Epithelial cell of esophagus (primary cell): ENCODE data around the gene CFAP251.
A peak's percentile ranks its signal among the peaks of the same experiment; 100 is the strongest.
"Not testable (repeated sequence)": the region's sequence is repeated elsewhere in the genome, so short reads cannot be mapped to it uniquely, and the experiment has no call there.

Experiments
- DNase-seq: peaks from one replicate; pipeline ENCODE4 v3.0.0; 2010; ENCODE audit warnings: low read depth
- H3K4me3 ChIP-seq: 2 replicates; pipeline ENCODE4 v1.5.1; 2011; ENCODE audit warnings: mild to moderate bottlenecking, low read length, control low read depth
- CTCF ChIP-seq: IDR thresholded peaks from 2 replicates; pipeline ENCODE4 v1.5.1; 2011; ENCODE audit warnings: low read depth, mild to moderate bottlenecking, low read length, control low read depth, inconsistent platforms; ENCODE audit not compliant: insufficient read depth; ENCODE audit errors: missing control alignments

CFAP251 gene

GRCh38 chr12:121917950-121918678, at the start of gene CFAP251:
Gene CFAP251, plus strand, starts transcription at chr12:121918592. Its CDS starts 2,714 bp downstream, at chr12:121921306.
- peak within 1 kb of the TSS; percentile 47 for H3K4me3 ChIP-seq
- TF ChIP-seq CTCF: peak; percentile 68

GRCh38 chr12:121869229-121869628, 49.2 kb upstream of the CFAP251 start:
- DNase-seq, H3K4me3 ChIP-seq: not testable (repeated sequence)

More at GRCh38 chr12:121917950-121918678, at the start of gene CFAP251:
- peak; percentile 89 for DNase-seq

- TF ChIP-seq CTCF: no peak
- no peak for DNase-seq
- no peak overlapping the region for H3K4me3 ChIP-seq
Measured at GRCh38 chr12:121871467-121871866, 46.9 kb upstream of the CFAP251 start.

GRCh38 chr12:121872546-121873215, 45.7 kb upstream of the CFAP251 start:
- TF ChIP-seq CTCF: no peak
- peak; percentile 95 for DNase-seq
- no peak overlapping the region for H3K4me3 ChIP-seq

- H3K4me3 ChIP-seq: no peak overlapping the region
- no peak for TF ChIP-seq CTCF
- DNase-seq: no peak
Measured at GRCh38 chr12:121873216-121873569, 45.2 kb upstream of the CFAP251 start.

GRCh38 chr12:121874071-121874470, 44.3 kb upstream of the CFAP251 start:
- H3K4me3 ChIP-seq: no peak overlapping the region
- DNase-seq: no peak
- no peak for TF ChIP-seq CTCF

- H3K4me3 ChIP-seq: no peak overlapping the region
- no peak for DNase-seq
- TF ChIP-seq CTCF: no peak
Measured at GRCh38 chr12:121875582-121875981, 42.8 kb upstream of the CFAP251 start.

GRCh38 chr12:121876080-121876447, 42.3 kb upstream of the CFAP251 start:
- not testable (repeated sequence) for DNase-seq, H3K4me3 ChIP-seq
